GM12878 (cell line): ENCODE data around the gene CENPP.

Source experiments
- CBFB ChIP-seq: IDR thresholded peaks from 2 replicates; pipeline ENCODE4 v1.6.1; 2016; ENCODE audit warnings: antibody characterized with exemption, low read depth
- HDGF ChIP-seq: fragments of 450-650 bp; IDR thresholded peaks from 2 replicates; pipeline ENCODE4 v1.6.1; 2016; ENCODE audit warnings: antibody characterized with exemption
- NFYB ChIP-seq: IDR thresholded peaks from 2 replicates; pipeline ENCODE4 v1.6.1; 2011; ENCODE audit warnings: low read depth, mild to moderate bottlenecking, low read length, improper control_type of control experiment, moderate library complexity; ENCODE audit not compliant: insufficient read depth
- POLR2A ChIP-seq: IDR thresholded peaks from 2 replicates; pipeline ENCODE4 v1.6.1; 2011; ENCODE audit warnings: low read depth, mild to moderate bottlenecking, low read length
- RELA ChIP-seq: fragments of 450-650 bp; IDR thresholded peaks from 2 replicates; pipeline ENCODE4 v1.8.0; 2014; ENCODE audit warnings: borderline replicate concordance; ENCODE audit not compliant: partially characterized antibody
- TF ChIP-seq, protein P1 (sequence below): fragments of 450-650 bp; IDR thresholded peaks from 2 replicates; pipeline ENCODE4 v1.6.1; 2017; ENCODE audit warnings: borderline replicate concordance

DNA sequence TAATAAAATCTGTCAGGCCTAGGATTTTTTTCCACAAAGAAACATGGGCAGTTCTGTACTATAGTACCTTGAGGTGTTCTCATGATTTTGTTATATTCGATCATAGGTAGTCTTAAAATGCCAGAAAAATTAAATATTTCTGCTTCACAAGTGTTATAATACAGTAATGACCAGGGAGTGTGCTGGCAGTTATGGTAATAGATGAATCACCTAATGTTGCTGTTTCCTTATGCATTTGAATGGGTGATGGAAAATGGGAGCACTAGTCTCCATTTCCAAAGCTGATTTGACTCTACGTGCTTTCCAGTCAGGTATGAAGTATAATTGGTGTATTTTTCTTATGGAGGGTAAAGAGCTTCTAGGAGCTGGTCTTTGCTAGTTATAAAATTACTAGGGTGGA lies 54.9 kb downstream of the CENPP start:
- TF ChIP-seq HDGF: no peak
- no peak for TF ChIP-seq CBFB
- TF ChIP-seq NFYB: no peak
- TF ChIP-seq, protein P1, sequence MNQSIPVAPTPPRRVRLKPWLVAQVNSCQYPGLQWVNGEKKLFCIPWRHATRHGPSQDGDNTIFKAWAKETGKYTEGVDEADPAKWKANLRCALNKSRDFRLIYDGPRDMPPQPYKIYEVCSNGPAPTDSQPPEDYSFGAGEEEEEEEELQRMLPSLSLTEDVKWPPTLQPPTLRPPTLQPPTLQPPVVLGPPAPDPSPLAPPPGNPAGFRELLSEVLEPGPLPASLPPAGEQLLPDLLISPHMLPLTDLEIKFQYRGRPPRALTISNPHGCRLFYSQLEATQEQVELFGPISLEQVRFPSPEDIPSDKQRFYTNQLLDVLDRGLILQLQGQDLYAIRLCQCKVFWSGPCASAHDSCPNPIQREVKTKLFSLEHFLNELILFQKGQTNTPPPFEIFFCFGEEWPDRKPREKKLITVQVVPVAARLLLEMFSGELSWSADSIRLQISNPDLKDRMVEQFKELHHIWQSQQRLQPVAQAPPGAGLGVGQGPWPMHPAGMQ: no peak
- TF ChIP-seq POLR2A: no peak
- TF ChIP-seq RELA: no peak
